PC-3 (cell line): ENCODE results near the gene REPS2. TPM values are rescaled to one million over a fixed set of nuclear protein-coding genes. Genes with fewer than 3 reads are reported as not detected.

Experiments
- ATAC-seq: fragments of 200-7000 bp; cut with Tn5 transposase; 2 replicates; pipeline ENCODE4 v1.9.1; 2020; ENCODE audit warnings: mild to moderate bottlenecking, moderate library complexity
- BruUV-seq: library from RNA; stranded (reverse); fragments of 400-500 nt; replicated peaks from 2 replicates; lab custom pipeline; 2021; lab: Mats Ljungman, UMichigan
- CTCF ChIA-PET: fragments of 300-600 bp; sonication (Branson Sonifier 250); formaldehyde crosslinking; loops from one replicate; lab custom pipeline; 2022; ENCODE audit warnings: antibody characterized with exemption; lab: Charles Lee
- POLR2A ChIA-PET: fragments of 300-600 bp; sonication (Branson Sonifier 250); formaldehyde crosslinking; loops from one replicate; lab custom pipeline; 2022; ENCODE audit warnings: antibody characterized with exemption; ENCODE audit not compliant: unreplicated experiment; lab: Charles Lee
- DNase-seq: peaks from one replicate; pipeline ENCODE4 v3.0.0-alpha.2; 2015
- H2AFZ ChIP-seq: fragments of 300-600 bp; sonication (generic); 2 replicates; pipeline ENCODE4 v1.6.0; 2016; ENCODE audit warnings: antibody characterized with exemption, low read length
- H3F3A ChIP-seq: fragments of 300-600 bp; sonication (generic); one replicate; pipeline ENCODE4 v1.6.0; 2017; ENCODE audit warnings: antibody characterized with exemption, low read length, control low read depth, mild to moderate bottlenecking; ENCODE audit not compliant: unreplicated experiment
- H3K27ac ChIP-seq: fragments of 300-600 bp; sonication (generic); 2 replicates; pipeline ENCODE4 v1.5.1; 2016; ENCODE audit warnings: mild to moderate bottlenecking, low read length
- H3K27me3 ChIP-seq: fragments of 300-600 bp; sonication (generic); 2 replicates; pipeline ENCODE4 v1.6.1; 2016; ENCODE audit warnings: low read length, mixed read lengths
- H3K36me3 ChIP-seq: fragments of 300-600 bp; sonication (generic); 2 replicates; pipeline ENCODE4 v1.6.1; 2016; ENCODE audit warnings: low read depth, mixed run types, low read length, mixed read lengths
- H3K4me1 ChIP-seq: fragments of 300-600 bp; sonication (generic); 2 replicates; pipeline ENCODE4 v1.5.1; 2016; ENCODE audit warnings: low read length; ENCODE audit not compliant: insufficient read depth
- H3K4me2 ChIP-seq: fragments of 300-600 bp; sonication (generic); 2 replicates; pipeline ENCODE4 v1.6.0; 2016; ENCODE audit warnings: low read length
- H3K4me3 ChIP-seq: fragments of 300-600 bp; sonication (generic); 2 replicates; pipeline ENCODE4 v1.5.1; 2016; ENCODE audit warnings: mild to moderate bottlenecking, low read length, mixed read lengths
- H3K79me2 ChIP-seq: fragments of 300-600 bp; sonication (generic); 2 replicates; pipeline ENCODE4 v1.6.1; 2017; ENCODE audit warnings: low read length, mixed read lengths
- H3K9ac ChIP-seq: fragments of 300-600 bp; sonication (generic); 2 replicates; pipeline ENCODE4 v1.6.0; 2016; ENCODE audit warnings: mild to moderate bottlenecking, low read length
- H3K9me2 ChIP-seq: fragments of 300-600 bp; sonication (generic); replicated peaks from 2 replicates; pipeline ENCODE4 v1.6.1; 2016; ENCODE audit warnings: mixed run types, low read length, mixed read lengths
- H3K9me3 ChIP-seq: fragments of 300-600 bp; sonication (generic); 2 replicates; pipeline ENCODE4 v1.6.1; 2016; ENCODE audit warnings: low read length, mixed read lengths
- H4K20me1 ChIP-seq: fragments of 300-600 bp; sonication (generic); 2 replicates; pipeline ENCODE4 v1.6.1; 2016; ENCODE audit warnings: low read length, mixed read lengths
- EZH2 ChIP-seq: fragments of 300-600 bp; sonication (generic); IDR thresholded peaks from one replicate; pipeline ENCODE4 v1.6.1; 2017; ENCODE audit warnings: antibody characterized with exemption, mild to moderate bottlenecking, low read length; ENCODE audit not compliant: unreplicated experiment
- EZH2phosphoT487 ChIP-seq: fragments of 300-600 bp; sonication (generic); IDR thresholded peaks from 2 replicates; pipeline ENCODE4 v1.6.1; 2018; ENCODE audit warnings: mild to moderate bottlenecking, antibody characterized with exemption, low read length, borderline replicate concordance
- intact Hi-C: fragments of 100-400 bp; cut with micrococcal nuclease; formaldehyde crosslinking; loops from 2 replicates; pipeline ENCODE4 v1.9.0; 2023
- total RNA-seq: library from RNA; depleted of rRNA; stranded (reverse); fragments of >200 nt; gene quantifications from 2 replicates; pipeline ENCODE4 v1.2.3, GENCODE V29; 2014
- TF ChIP-seq, protein P1 (sequence below): fragments of 300-600 bp; sonication (generic); conservative IDR thresholded peaks from 2 replicates; pipeline ENCODE4 v1.5.1; 2017; ENCODE audit warnings: antibody characterized with exemption, low read depth, mild to moderate bottlenecking, low read length

Gene REPS2
- total RNA-seq, 1 experiment from 2014 or later: 6.3 TPM

DNA sequence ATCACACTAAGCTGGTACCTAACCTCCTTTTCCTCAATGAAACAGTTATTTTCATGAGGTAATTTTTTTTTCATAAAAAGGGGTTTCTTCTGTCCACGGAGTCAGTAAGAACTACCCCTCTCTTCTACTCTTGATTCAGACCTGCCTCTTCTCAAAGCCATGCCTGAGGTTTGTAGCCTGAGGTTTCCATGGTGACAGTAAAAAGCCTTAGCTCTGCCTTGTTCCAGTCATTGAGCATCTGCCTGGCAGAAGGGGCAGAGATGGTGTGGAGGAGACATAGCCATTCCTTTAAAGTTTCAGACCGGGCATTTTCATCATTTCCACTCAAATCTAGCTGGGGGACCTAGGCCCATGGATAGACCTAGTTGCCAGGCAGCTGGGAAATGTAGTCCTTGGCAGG, 135.5 kb downstream of the REPS2 start:
- Histone ChIP-seq H3K27me3 (no peaks in the 10 kb centered on the region), H3K36me3 (no peaks in the 10 kb centered on the region), H3K27ac (no peak overlapping the region), H3K4me2 (no peak overlapping the region), H4K20me1 (no peaks in the 10 kb centered on the region), H3K9me2 (no peaks in the 10 kb centered on the region), H3K9ac (no peak overlapping the region), H3K4me3 (no peak overlapping the region), H3K4me1 (peaks cover 16% of the 10 kb centered on the region), H3K9me3 (no peaks in the 10 kb centered on the region), H3F3A (no peaks in the 10 kb centered on the region), H3K79me2 (no peaks in the 10 kb centered on the region), H2AFZ (no peak overlapping the region)
- no TSS peak for BruUV-seq
- ChIA-PET CTCF (interaction anchor here (1.4 kb wide), 1 partner anchor 35 kb away, joined by 7 read pairs; no protein-coding TSS in a partner anchor), POLR2A (no interaction called here)
- intact Hi-C loops: no loop called here
- ATAC-seq: no peak
- DNase-seq: no peak
- TF ChIP-seq, protein P1, sequence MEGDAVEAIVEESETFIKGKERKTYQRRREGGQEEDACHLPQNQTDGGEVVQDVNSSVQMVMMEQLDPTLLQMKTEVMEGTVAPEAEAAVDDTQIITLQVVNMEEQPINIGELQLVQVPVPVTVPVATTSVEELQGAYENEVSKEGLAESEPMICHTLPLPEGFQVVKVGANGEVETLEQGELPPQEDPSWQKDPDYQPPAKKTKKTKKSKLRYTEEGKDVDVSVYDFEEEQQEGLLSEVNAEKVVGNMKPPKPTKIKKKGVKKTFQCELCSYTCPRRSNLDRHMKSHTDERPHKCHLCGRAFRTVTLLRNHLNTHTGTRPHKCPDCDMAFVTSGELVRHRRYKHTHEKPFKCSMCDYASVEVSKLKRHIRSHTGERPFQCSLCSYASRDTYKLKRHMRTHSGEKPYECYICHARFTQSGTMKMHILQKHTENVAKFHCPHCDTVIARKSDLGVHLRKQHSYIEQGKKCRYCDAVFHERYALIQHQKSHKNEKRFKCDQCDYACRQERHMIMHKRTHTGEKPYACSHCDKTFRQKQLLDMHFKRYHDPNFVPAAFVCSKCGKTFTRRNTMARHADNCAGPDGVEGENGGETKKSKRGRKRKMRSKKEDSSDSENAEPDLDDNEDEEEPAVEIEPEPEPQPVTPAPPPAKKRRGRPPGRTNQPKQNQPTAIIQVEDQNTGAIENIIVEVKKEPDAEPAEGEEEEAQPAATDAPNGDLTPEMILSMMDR: no peak
- no peak for TF ChIP-seq EZH2
- no peak for TF ChIP-seq EZH2phosphoT487

DNA sequence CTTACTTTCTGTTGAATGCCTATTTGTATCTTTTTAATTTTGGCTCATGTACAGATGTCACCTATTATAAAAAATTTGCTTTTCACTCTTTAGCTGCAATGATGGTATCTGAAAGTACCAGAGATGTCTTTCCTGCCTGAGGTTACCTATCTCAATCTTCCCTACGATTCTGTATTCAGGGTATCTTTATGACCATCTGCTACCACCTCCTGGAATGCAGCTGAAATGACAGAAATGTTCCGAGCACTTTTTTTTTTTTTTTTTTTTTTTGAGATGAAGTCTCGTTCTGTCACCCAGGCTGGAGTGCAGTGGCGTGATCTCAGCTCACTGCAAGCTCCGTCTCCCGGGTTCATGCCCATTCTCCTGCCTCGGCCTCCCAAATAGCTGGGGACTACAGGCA, 136.4 kb downstream of the REPS2 start:
- no peak overlapping the region for H3K27ac ChIP-seq
- no peaks in the 10 kb centered on the region for H3K9me2 ChIP-seq
- peak; percentile 61 for DNase-seq
- no peaks in the 10 kb centered on the region for H3K79me2 ChIP-seq
- TF ChIP-seq EZH2 (no peak), EZH2phosphoT487 (no peak)
- TF ChIP-seq, protein P1: no peak; the same call in 1 of the 2 replicates
- intact Hi-C loops: loop anchor here (1.0 kb wide), 2 partner anchors 37 to 200 kb away; no protein-coding TSS in a partner anchor
- POLR2A ChIA-PET: interaction anchor here (0.6 kb wide), 1 partner anchor 19 kb away, joined by 4 read pairs; no protein-coding TSS in a partner anchor
- no peaks in the 10 kb centered on the region for H3F3A ChIP-seq
- peak; percentile 59 for ATAC-seq
- BruUV-seq: no TSS peak
- peak overlapping the region; percentile 61; the same call in 1 of the 2 replicates for H2AFZ ChIP-seq
- no peak overlapping the region for H3K9ac ChIP-seq
- H4K20me1 ChIP-seq: no peaks in the 10 kb centered on the region
- peak overlapping the region; percentile 35; the same call in 1 of the 2 replicates for H3K4me3 ChIP-seq
- no peaks in the 10 kb centered on the region for H3K36me3 ChIP-seq
- peaks cover 12% of the 10 kb centered on the region for H3K4me1 ChIP-seq
- no peaks in the 10 kb centered on the region for H3K27me3 ChIP-seq
- H3K4me2 ChIP-seq: peak overlapping the region; percentile 71
- CTCF ChIA-PET: interaction anchor here (0.6 to 1.4 kb wide), 6 partner anchors 36 to 339 kb away, joined by 3 to 7 read pairs (median 5); no protein-coding TSS in a partner anchor
- H3K9me3 ChIP-seq: no peaks in the 10 kb centered on the region

DNA sequence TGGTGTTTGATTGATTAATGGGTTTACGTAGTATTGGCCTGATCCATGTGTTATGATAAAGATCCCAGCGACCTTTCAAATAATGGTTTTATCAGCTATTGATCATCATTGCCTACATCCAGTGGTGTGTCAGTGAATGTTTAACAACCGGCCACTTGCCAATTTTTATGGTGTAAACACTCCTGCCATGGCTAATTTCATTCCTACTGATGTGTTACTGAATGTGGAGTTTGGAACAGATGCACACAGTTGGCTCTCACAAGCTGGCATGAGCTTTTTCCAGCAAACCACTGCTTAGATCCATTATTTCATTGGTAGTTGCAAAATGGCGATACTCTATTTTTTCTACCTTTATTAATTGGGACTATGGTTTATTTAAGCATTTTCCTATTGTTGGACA, 139.9 kb downstream of the REPS2 start:
- ChIA-PET POLR2A (interaction anchor here (0.6 kb wide), 1 partner anchor 140 kb away, joined by 9 read pairs; the partner anchor contains the start of gene REPS2), CTCF (no interaction called here)

More for the DNA sequence above, 139.9 kb downstream of the REPS2 start:
- ATAC-seq (no peak), DNase-seq (no peak)
- Histone ChIP-seq H3K4me3 (no peak overlapping the region), H3K79me2 (no peaks in the 10 kb centered on the region), H3K4me1 (no peaks in the 10 kb centered on the region; the same call in 1 of the 2 replicates), H3K9me2 (no peaks in the 10 kb centered on the region), H3K9ac (no peak overlapping the region), H3K27ac (no peak overlapping the region), H2AFZ (no peak overlapping the region), H3F3A (no peaks in the 10 kb centered on the region), H3K36me3 (no peaks in the 10 kb centered on the region), H3K27me3 (no peaks in the 10 kb centered on the region), H3K9me3 (no peaks in the 10 kb centered on the region), H4K20me1 (no peaks in the 10 kb centered on the region), H3K4me2 (no peak overlapping the region)
- TF ChIP-seq EZH2phosphoT487 (no peak), EZH2 (no peak)
- TF ChIP-seq, protein P1: no peak
- no TSS peak for BruUV-seq
- intact Hi-C loops: no loop called here
